HepG2 (cell line): Measurements from ENCODE around the gene LENEP. TPM values are rescaled to one million over a fixed set of nuclear protein-coding genes. Genes with fewer than 3 reads are reported as not detected.

ENCODE experiments used
- ARHGAP35 ChIP-seq: sonication (generic); formaldehyde crosslinking; IDR thresholded peaks from 2 replicates; pipeline ENCODE4 v1.9.0; 2022; ENCODE audit warnings: mild to moderate bottlenecking, inconsistent platforms, moderate library complexity, missing genetic modification reagents, borderline replicate concordance
- ATF7-NPFF ChIP-seq: sonication (generic); formaldehyde crosslinking; IDR thresholded peaks from 2 replicates; pipeline ENCODE4 v1.8.1; 2023; ENCODE audit warnings: mild to moderate bottlenecking, low read depth, missing genetic modification reagents, moderate library complexity
- BORCS8-MEF2B ChIP-seq: sonication (generic); formaldehyde crosslinking; IDR thresholded peaks from 2 replicates; pipeline ENCODE4 v1.8.0; 2022; ENCODE audit warnings: mild to moderate bottlenecking, missing genetic modification reagents
- CCDC6 ChIP-seq: sonication (generic); formaldehyde crosslinking; IDR thresholded peaks from 2 replicates; pipeline ENCODE4 v1.8.1; 2022; ENCODE audit warnings: mild to moderate bottlenecking, missing genetic modification reagents, moderate library complexity
- CREB3 ChIP-seq: sonication (generic); formaldehyde crosslinking; IDR thresholded peaks from 2 replicates; pipeline ENCODE4 v1.5.0; 2020; ENCODE audit warnings: missing genetic modification reagents
- GZF1 ChIP-seq: sonication (generic); formaldehyde crosslinking; IDR thresholded peaks from 2 replicates; pipeline ENCODE4 v1.5.1; 2020; ENCODE audit warnings: mild to moderate bottlenecking, missing genetic modification reagents
- HCFC1 ChIP-seq: fragments of 150-350 bp; IDR thresholded peaks from 2 replicates; pipeline ENCODE4 v1.6.1; 2014; ENCODE audit warnings: low read depth, low read length
- HMG20A ChIP-seq: IDR thresholded peaks from 2 replicates; pipeline ENCODE4 v1.6.1; 2016; ENCODE audit warnings: borderline replicate concordance
- HOXD1 ChIP-seq: sonication (generic); formaldehyde crosslinking; IDR thresholded peaks from 2 replicates; pipeline ENCODE4 v1.5.0; 2020; ENCODE audit warnings: missing genetic modification reagents
- IKZF1 ChIP-seq: fragments of 450-650 bp; IDR thresholded peaks from 2 replicates; pipeline ENCODE4 v1.7.1; 2016
- KDM2A ChIP-seq: sonication (generic); formaldehyde crosslinking; IDR thresholded peaks from 2 replicates; pipeline ENCODE4 v1.4.0; 2020; ENCODE audit warnings: low read depth, missing genetic modification reagents, borderline replicate concordance
- MEF2D ChIP-seq: sonication (generic); formaldehyde crosslinking; IDR thresholded peaks from 2 replicates; pipeline ENCODE4 v1.5.1; 2020; ENCODE audit warnings: mild to moderate bottlenecking, missing genetic modification reagents
- MEIS2 ChIP-seq: sonication (generic); formaldehyde crosslinking; IDR thresholded peaks from 2 replicates; pipeline ENCODE4 v1.9.0; 2021; ENCODE audit warnings: mild to moderate bottlenecking, missing genetic modification reagents
- NR2F2 ChIP-seq: IDR thresholded peaks from 2 replicates; pipeline ENCODE4 v1.6.1; 2012; ENCODE audit warnings: low read depth, inconsistent platforms, borderline replicate concordance
- RBM22 ChIP-seq: fragments of 200-400 bp; formaldehyde crosslinking; optimal IDR thresholded peaks from 2 replicates; pipeline ENCODE3; 2017; ENCODE audit warnings: mild to moderate bottlenecking, low read length, moderate library complexity
- RNF219 ChIP-seq: sonication (generic); formaldehyde crosslinking; IDR thresholded peaks from 2 replicates; pipeline ENCODE4 v1.5.0; 2020; ENCODE audit warnings: mild to moderate bottlenecking, missing genetic modification reagents
- SNAPC2 ChIP-seq: sonication (generic); formaldehyde crosslinking; IDR thresholded peaks from 2 replicates; pipeline ENCODE4 v1.8.1; 2022; ENCODE audit warnings: mild to moderate bottlenecking, missing genetic modification reagents
- SNRNP70 ChIP-seq: fragments of 200-400 bp; formaldehyde crosslinking; IDR thresholded peaks from 2 replicates; pipeline ENCODE4 v1.6.1; 2017; ENCODE audit warnings: mild to moderate bottlenecking, low read depth, low read length, moderate library complexity
- STAT5B ChIP-seq: sonication (generic); formaldehyde crosslinking; IDR thresholded peaks from 2 replicates; pipeline ENCODE4 v1.4.0; 2020; ENCODE audit warnings: missing genetic modification reagents
- YY1 ChIP-seq: IDR thresholded peaks from 2 replicates; pipeline ENCODE4 v1.6.1; 2011; ENCODE audit warnings: low read length, low read depth, moderate library complexity, mild to moderate bottlenecking; ENCODE audit not compliant: insufficient read depth, insufficient replicate concordance
- ZC3H13 ChIP-seq: sonication (generic); formaldehyde crosslinking; IDR thresholded peaks from 2 replicates; pipeline ENCODE4 v1.8.1; 2023; ENCODE audit warnings: mild to moderate bottlenecking, missing genetic modification reagents, moderate library complexity
- ZFP36 ChIP-seq: fragments of 150-350 bp; IDR thresholded peaks from 2 replicates; pipeline ENCODE4 v1.6.1; 2018; ENCODE audit warnings: borderline replicate concordance, low read length, low read depth; ENCODE audit not compliant: partially characterized antibody
- ZNF562 ChIP-seq: sonication (generic); formaldehyde crosslinking; IDR thresholded peaks from 2 replicates; pipeline ENCODE4 v1.8.0; 2022; ENCODE audit warnings: missing genetic modification reagents, borderline replicate concordance
- ZNF678 ChIP-seq: sonication (generic); formaldehyde crosslinking; IDR thresholded peaks from 2 replicates; pipeline ENCODE4 v1.4.0; 2020; ENCODE audit warnings: mild to moderate bottlenecking, missing genetic modification reagents
- ZNF747 ChIP-seq: sonication (generic); formaldehyde crosslinking; IDR thresholded peaks from 2 replicates; pipeline ENCODE4 v1.8.1; 2023; ENCODE audit warnings: missing genetic modification reagents, mild to moderate bottlenecking, borderline replicate concordance
- ZSCAN20 ChIP-seq: sonication (generic); formaldehyde crosslinking; IDR thresholded peaks from 2 replicates; pipeline ENCODE4 v1.4.0; 2020; ENCODE audit warnings: missing genetic modification reagents, mild to moderate bottlenecking, borderline replicate concordance
- polyA plus RNA-seq, 8 experiments: library from polyadenylated mRNA; depleted of rRNA in 3 of 8; stranded (reverse) in 7 of 8; unstranded in 1 of 8; fragments of >200 nt; fragmentation: Illumina TruSeq in 4 of 8; extraction: Trizol in 4 of 8; gene quantifications; 2 replicates each; pipeline versions ENCODE4 v1.2.1 to v1.2.3, GENCODE V29; 2011 to 2016; ENCODE audit warnings: low read depth in 4 of 8, missing spikeins in 1 of 8, mixed read lengths in 1 of 8; ENCODE audit not compliant: insufficient read depth in 1 of 8
- total RNA-seq, 5 experiments: library from RNA; depleted of rRNA; stranded (reverse); fragments of >200 nt; fragmentation: Illumina TruSeq; extraction: Trizol; gene quantifications; 2 replicates each; pipeline ENCODE4 v1.2.3, GENCODE V29; 2016; ENCODE audit warnings: low read depth in 1 of 5
- TF ChIP-seq, protein P1 (sequence below): sonication (generic); formaldehyde crosslinking; IDR thresholded peaks from 2 replicates; pipeline ENCODE4 v1.5.1; 2020; ENCODE audit warnings: missing genetic modification reagents, mild to moderate bottlenecking, borderline replicate concordance

Gene LENEP
- total and polyA plus RNA-seq, 2 of the 13 experiments (the other 11 are each of a cell fraction or from before 2014, with no cell fraction given): 0.29 TPM; not detected in 1

DNA sequence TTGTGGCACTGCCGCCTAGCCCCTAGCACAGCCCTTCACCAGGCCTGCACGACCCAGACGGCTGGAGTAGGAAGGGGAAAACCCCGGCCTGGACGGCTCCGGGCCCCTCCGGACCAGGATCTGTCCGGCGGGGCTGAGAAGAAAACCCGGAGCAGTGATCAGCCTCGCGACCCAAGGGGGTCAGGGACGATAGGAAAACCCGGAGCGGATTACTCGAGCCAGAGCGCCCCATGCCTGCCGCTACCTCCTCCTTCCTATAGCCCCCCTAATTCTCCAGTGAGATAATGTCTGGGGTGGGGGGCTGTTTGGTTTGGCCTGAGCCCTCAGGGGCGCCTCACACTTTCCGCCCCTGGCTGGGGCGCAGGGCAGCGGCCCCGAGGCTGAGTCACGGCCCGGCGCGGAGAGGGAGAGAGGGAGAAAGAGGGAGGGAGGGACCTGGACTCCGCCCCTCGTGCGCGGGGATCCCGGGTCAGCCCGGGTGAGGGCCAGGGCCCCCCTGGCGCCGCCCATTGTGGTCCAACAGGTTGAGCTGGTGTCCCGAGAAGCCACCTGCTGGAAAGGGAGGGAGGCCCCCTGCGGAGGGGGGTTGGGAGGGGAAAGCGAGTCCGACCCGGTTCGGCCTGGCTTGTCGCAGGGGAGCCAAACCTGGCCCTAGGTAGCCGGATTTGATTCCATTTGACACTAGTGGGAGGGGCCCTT is 7.5 kb downstream of the LENEP start (continued):
- TF ChIP-seq HOXD1 (CRISPR knock-in tag) (no peak), ZSCAN20 (CRISPR knock-in tag) (no peak), KDM2A (CRISPR knock-in tag) (peak; percentile 85), CCDC6 (CRISPR knock-in tag) (no peak; the same call in 1 of the 2 replicates), ATF7-NPFF (CRISPR knock-in tag) (peak; percentile 75), SNRNP70 (no peak), ARHGAP35 (CRISPR knock-in tag) (no peak), IKZF1 (no peak), NR2F2 (no peak), YY1 (peak; percentile 63), ZNF678 (CRISPR knock-in tag) (no peak), MEF2D (CRISPR knock-in tag) (peak; percentile 45; the same call in 1 of the 2 replicates), STAT5B (CRISPR knock-in tag) (peak; percentile 9; the same call in 1 of the 2 replicates), SNAPC2 (CRISPR knock-in tag) (0 out of 2 replicates have a peak, but pooled peaks have one; percentile 60), CREB3 (no peak), HCFC1 (peak; percentile 47; the same call in 1 of the 2 replicates), ZFP36 (no peak), BORCS8-MEF2B (CRISPR knock-in tag) (peak; percentile 68; the same call in 1 of the 2 replicates), RBM22 (no peak), ZNF747 (CRISPR knock-in tag) (no peak), HMG20A (no peak), MEIS2 (CRISPR knock-in tag) (peak; percentile 79; the same call in 1 of the 2 replicates), RNF219 (CRISPR knock-in tag) (no peak), ZNF562 (no peak), GZF1 (no peak), ZC3H13 (CRISPR knock-in tag) (peak; percentile 20)
- TF ChIP-seq, protein P1, sequence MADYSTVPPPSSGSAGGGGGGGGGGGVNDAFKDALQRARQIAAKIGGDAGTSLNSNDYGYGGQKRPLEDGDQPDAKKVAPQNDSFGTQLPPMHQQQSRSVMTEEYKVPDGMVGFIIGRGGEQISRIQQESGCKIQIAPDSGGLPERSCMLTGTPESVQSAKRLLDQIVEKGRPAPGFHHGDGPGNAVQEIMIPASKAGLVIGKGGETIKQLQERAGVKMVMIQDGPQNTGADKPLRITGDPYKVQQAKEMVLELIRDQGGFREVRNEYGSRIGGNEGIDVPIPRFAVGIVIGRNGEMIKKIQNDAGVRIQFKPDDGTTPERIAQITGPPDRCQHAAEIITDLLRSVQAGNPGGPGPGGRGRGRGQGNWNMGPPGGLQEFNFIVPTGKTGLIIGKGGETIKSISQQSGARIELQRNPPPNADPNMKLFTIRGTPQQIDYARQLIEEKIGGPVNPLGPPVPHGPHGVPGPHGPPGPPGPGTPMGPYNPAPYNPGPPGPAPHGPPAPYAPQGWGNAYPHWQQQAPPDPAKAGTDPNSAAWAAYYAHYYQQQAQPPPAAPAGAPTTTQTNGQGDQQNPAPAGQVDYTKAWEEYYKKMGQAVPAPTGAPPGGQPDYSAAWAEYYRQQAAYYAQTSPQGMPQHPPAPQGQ (CRISPR knock-in tag): no peak
